Karpas-422 (cell line): ENCODE results near the gene SNX10. TPM values are rescaled to one million over a fixed set of nuclear protein-coding genes. Genes with fewer than 3 reads are reported as not detected.

ENCODE experiments used
- DNase-seq: peaks from one replicate; pipeline ENCODE4 v3.0.0-alpha.2; 2015
- H2AFZ ChIP-seq: fragments of 200-600 bp; sonication (generic); 2 replicates; pipeline ENCODE4 v1.6.1; 2014; ENCODE audit warnings: antibody characterized with exemption, low read length, mixed read lengths
- H3K27ac ChIP-seq: fragments of 200-600 bp; sonication (generic); 2 replicates; pipeline ENCODE4 v1.5.1; 2014; ENCODE audit warnings: mild to moderate bottlenecking, low read length, moderate library complexity
- H3K27me3 ChIP-seq: fragments of 200-600 bp; sonication (generic); 2 replicates; pipeline ENCODE4 v1.6.1; 2014; ENCODE audit warnings: low read length, mixed read lengths
- H3K36me3 ChIP-seq: fragments of 200-600 bp; sonication (generic); 2 replicates; pipeline ENCODE4 v1.6.1; 2014; ENCODE audit warnings: low read length, mixed read lengths; ENCODE audit not compliant: insufficient read depth
- H3K4me1 ChIP-seq: fragments of 200-600 bp; sonication (generic); 2 replicates; pipeline ENCODE4 v1.6.1; 2014; ENCODE audit warnings: mild to moderate bottlenecking, low read length, mixed read lengths
- H3K4me2 ChIP-seq: fragments of 200-600 bp; sonication (generic); 2 replicates; pipeline ENCODE4 v1.6.1; 2014; ENCODE audit warnings: low read length, low read depth, mild to moderate bottlenecking; ENCODE audit not compliant: poor library complexity, severe bottlenecking
- H3K4me3 ChIP-seq: fragments of 200-600 bp; sonication (generic); 2 replicates; pipeline ENCODE4 v1.5.1; 2014; ENCODE audit warnings: mild to moderate bottlenecking, antibody characterized with exemption, low read length, mixed read lengths
- H3K79me2 ChIP-seq: fragments of 200-600 bp; sonication (generic); 2 replicates; pipeline ENCODE4 v1.6.1; 2014; ENCODE audit warnings: mild to moderate bottlenecking, low read length, mixed read lengths
- H3K9ac ChIP-seq: fragments of 200-600 bp; sonication (generic); 2 replicates; pipeline ENCODE4 v1.6.0; 2014; ENCODE audit warnings: low read length
- H3K9me2 ChIP-seq: fragments of 200-600 bp; sonication (generic), shearing (Covaris generic); replicated peaks from 2 replicates; pipeline ENCODE4 v1.6.0; 2014; ENCODE audit warnings: mild to moderate bottlenecking, low read length, moderate library complexity; ENCODE audit not compliant: insufficient read depth
- H3K9me3 ChIP-seq: fragments of 300-700, 200-600 bp; sonication (generic); 2 replicates; pipeline ENCODE4 v1.6.1; 2014; ENCODE audit warnings: low read length, mixed read lengths
- H4K20me1 ChIP-seq: fragments of 200-600 bp; sonication (generic); 2 replicates; pipeline ENCODE4 v1.6.1; 2014; ENCODE audit warnings: mild to moderate bottlenecking, antibody characterized with exemption, low read length, low read depth; ENCODE audit not compliant: insufficient read depth
- total RNA-seq: library from RNA; depleted of rRNA; stranded (reverse); fragments of >200 nt; shearing (Covaris generic); gene quantifications from 2 replicates; pipeline ENCODE4 v1.2.3, GENCODE V29; 2014; ENCODE audit warnings: low replicate concordance

SNX10 gene
- total RNA-seq, 1 experiment from 2014 or later = 24.2 TPM

DNA sequence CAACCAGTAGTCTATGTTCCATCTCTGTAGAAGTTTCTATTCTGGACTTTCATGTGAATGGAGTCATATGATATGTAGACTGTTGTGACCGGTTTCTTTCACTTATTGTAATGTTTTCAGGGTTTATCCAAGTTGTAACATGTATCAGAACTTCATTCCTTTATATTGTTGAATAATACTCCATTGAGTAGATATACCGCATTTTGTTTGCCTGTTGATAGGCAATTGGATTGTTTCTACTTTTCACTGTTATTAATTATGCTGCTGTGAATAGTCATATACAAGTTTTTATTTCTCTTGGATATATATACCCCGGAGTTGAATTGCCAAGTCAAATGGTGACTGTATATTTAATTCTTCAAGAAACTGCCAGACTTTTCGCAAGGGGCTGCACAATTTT lies 40.1 kb downstream of the SNX10 start:
- no peak overlapping the region for H3K4me2 ChIP-seq
- H3K9me2 ChIP-seq = no peaks in the 10 kb centered on the region
- H3K4me1 ChIP-seq = peaks cover 56% of the 10 kb centered on the region
- H3K4me3 ChIP-seq = no peak overlapping the region
- H4K20me1 ChIP-seq = no peaks in the 10 kb centered on the region; the same call in 1 of the 2 replicates
- no peak overlapping the region for H3K9ac ChIP-seq
- no peak overlapping the region for H2AFZ ChIP-seq
- H3K36me3 ChIP-seq = no peaks in the 10 kb centered on the region
- no peaks in the 10 kb centered on the region for H3K9me3 ChIP-seq
- DNase-seq = no peak
- no peaks in the 10 kb centered on the region for H3K27me3 ChIP-seq
- H3K79me2 ChIP-seq = peaks cover 5% of the 10 kb centered on the region; the same call in 1 of the 2 replicates
- no peak overlapping the region for H3K27ac ChIP-seq

DNA sequence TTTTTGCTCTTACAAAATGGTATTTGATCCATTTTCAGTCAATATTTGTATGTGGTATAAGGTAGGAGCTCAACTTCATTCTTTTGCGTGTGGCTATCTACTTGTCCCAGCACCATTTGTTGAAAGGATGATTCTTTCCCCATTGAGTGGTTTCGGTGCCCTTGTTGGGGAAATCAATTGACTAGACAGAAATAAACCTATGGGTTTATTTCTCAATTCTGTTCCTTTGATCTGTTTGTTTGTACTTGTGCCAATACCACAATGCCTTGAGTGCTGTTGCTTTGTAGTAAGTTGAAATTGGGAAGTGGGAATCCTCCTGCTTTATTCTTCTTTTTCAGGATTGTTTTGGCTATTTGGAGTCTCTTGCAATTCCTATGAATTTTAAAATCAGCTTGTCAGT lies 41.0 kb downstream of the SNX10 start:
- Histone ChIP-seq H3K79me2 (peaks cover 5% of the 10 kb centered on the region; the same call in 1 of the 2 replicates), H3K4me3 (no peak overlapping the region), H3K4me1 (peaks cover 57% of the 10 kb centered on the region), H3K27ac (no peak overlapping the region), H3K27me3 (no peaks in the 10 kb centered on the region), H4K20me1 (no peaks in the 10 kb centered on the region; the same call in 1 of the 2 replicates), H3K9ac (no peak overlapping the region), H2AFZ (no peak overlapping the region), H3K9me2 (no peaks in the 10 kb centered on the region), H3K4me2 (no peak overlapping the region), H3K36me3 (no peaks in the 10 kb centered on the region), H3K9me3 (no peaks in the 10 kb centered on the region)
- no peak for DNase-seq

DNA sequence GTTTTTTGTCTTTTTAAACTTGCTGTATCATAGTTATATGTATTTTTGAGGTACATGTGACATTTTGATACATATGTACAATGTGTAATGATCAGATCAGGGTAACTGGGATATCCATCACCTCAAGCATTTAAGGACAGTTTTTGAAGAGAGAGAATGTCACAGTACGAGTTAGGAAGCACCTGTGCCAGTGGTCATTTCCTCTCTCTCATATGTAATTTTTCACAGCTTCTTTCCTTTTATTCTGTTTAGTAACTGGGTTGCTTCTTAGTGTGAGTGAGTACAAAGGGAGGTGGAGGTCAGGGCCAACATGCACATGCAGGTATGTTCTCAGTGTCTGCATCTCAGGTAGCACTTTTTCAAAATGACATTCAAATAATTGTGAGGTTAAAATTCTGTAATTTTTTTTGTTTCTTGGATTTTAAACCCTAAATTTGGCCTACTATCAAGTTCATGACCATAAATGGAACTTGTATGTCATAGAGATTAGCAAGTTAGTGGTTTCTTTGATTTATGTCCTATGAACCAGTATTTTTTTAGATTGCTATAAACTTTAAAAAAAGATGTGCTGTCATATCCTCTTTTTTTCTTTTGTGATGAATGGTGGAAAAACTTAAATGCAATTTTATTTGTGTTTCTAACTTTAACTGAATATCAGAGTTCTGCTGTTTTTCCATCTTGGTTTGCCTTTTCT lies 42.7 kb downstream of the SNX10 start:
- Histone ChIP-seq H4K20me1 (no peaks in the 10 kb centered on the region), H3K4me3 (no peak overlapping the region), H3K36me3 (no peaks in the 10 kb centered on the region), H3K27me3 (no peaks in the 10 kb centered on the region), H3K4me2 (peak overlapping the region; percentile 48), H3K9me2 (no peaks in the 10 kb centered on the region), H3K9ac (peak overlapping the region; percentile 47), H2AFZ (no peak overlapping the region), H3K4me1 (peaks cover 43% of the 10 kb centered on the region), H3K9me3 (no peaks in the 10 kb centered on the region), H3K79me2 (no peaks in the 10 kb centered on the region; the same call in 1 of the 2 replicates), H3K27ac (peak overlapping the region; percentile 81)
- DNase-seq = peak; percentile 43

DNA sequence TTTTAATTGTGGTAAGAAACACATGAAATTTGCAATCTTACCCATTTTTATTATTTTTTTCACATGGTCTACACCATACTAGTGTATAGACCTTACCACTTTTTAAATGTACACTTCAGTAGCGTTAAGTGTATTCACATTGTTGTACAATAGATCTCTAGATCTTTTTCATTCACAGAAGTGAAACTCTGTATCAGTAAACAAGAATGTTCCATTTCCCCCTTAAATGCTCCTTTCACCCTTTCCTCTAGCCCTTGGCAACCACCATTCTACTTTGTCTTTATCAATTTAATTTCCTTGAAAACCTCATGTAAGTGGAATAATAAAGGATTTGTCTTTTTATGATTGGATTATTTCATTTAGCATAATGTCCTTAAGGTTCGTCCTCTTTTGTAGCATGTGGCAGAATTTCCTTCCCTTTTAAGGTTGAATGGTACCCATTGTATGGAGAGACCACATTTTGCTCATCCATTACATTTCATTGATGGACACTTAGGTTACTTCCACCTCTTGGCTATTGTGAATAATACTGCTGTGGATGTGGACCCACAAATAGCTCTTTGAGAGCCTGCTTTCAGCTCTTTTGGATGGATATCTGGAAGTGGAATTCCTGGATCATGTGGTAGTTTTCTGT lies 45.7 kb downstream of the SNX10 start:
- Histone ChIP-seq H3K9me3 (no peaks in the 10 kb centered on the region), H3K9me2 (no peaks in the 10 kb centered on the region), H3K9ac (no peak overlapping the region), H4K20me1 (no peaks in the 10 kb centered on the region), H3K27me3 (no peaks in the 10 kb centered on the region), H3K27ac (no peak overlapping the region), H3K79me2 (no peaks in the 10 kb centered on the region; the same call in 1 of the 2 replicates), H3K4me3 (no peak overlapping the region), H3K4me2 (no peak overlapping the region), H3K36me3 (no peaks in the 10 kb centered on the region), H3K4me1 (peaks cover 31% of the 10 kb centered on the region), H2AFZ (no peak overlapping the region)
- DNase-seq = no peak

DNA sequence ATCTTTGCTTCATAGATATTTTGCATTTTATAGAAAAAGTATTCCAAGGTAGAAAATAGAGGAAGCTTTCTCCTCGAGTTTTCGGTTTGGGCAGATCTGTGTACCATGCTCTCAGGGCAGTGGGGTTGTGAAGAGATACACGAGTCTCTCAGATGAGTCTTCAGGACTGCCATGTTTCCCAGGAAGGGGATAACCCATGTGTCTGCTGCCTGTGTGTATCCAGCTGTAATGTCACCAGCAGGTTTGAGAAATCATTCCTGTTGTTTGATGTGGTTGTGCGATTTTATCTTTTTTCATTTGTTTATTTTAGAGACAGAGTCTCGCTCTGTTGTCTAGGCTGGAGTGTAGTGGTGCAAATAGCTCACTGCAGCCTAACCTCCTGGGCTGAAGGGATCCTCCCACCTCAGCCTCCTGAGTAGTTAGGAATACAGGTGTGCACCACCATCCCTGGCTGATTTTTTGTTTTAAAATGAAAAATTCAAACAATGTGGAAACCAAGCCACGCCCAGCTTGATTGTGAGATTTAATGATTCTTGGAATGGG lies 48.9 kb downstream of the SNX10 start:
- Histone ChIP-seq H3K9me3 (no peaks in the 10 kb centered on the region), H3K9me2 (no peaks in the 10 kb centered on the region), H4K20me1 (no peaks in the 10 kb centered on the region), H2AFZ (no peak overlapping the region), H3K4me1 (peaks cover 11% of the 10 kb centered on the region), H3K79me2 (no peaks in the 10 kb centered on the region; the same call in 1 of the 2 replicates), H3K4me3 (no peak overlapping the region), H3K9ac (no peak overlapping the region), H3K27ac (no peak overlapping the region), H3K36me3 (no peaks in the 10 kb centered on the region), H3K27me3 (no peaks in the 10 kb centered on the region), H3K4me2 (no peak overlapping the region)
- no peak for DNase-seq

DNA sequence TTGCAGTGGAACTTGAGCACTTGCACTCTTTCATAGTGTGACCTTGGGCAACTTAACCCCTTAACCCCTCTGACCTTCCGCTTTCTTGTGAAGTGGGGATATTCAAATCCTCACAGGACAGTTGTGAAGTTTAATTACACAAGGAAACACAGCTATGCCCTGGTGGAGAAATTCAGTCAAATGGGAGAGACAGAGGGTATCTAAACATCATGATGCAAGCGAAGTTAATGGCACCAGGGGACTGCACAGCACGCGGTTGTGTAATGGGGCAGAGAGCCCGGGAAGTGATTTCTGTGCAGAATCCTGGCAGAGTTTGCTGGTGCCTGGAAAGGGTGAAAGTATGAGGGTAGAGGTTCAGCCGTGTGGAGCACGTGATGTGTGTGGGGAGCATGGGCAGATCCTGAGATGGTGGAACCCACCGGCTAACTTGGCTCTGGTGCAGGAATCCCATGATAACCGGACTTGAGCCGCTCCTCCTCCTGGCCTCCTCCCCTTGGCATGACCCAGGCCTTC lies 51.7 kb downstream of the SNX10 start:
- no peak overlapping the region for H3K4me2 ChIP-seq
- H3K79me2 ChIP-seq = no peaks in the 10 kb centered on the region
- H4K20me1 ChIP-seq = no peaks in the 10 kb centered on the region
- DNase-seq = no peak
- H3K4me1 ChIP-seq = peaks cover 5% of the 10 kb centered on the region
- no peaks in the 10 kb centered on the region for H3K9me3 ChIP-seq
- H3K27me3 ChIP-seq = no peaks in the 10 kb centered on the region
- H3K27ac ChIP-seq = no peak overlapping the region
- H2AFZ ChIP-seq = no peak overlapping the region
- no peak overlapping the region for H3K9ac ChIP-seq
- H3K4me3 ChIP-seq = no peak overlapping the region
- H3K9me2 ChIP-seq = no peaks in the 10 kb centered on the region
- H3K36me3 ChIP-seq = no peaks in the 10 kb centered on the region

DNA sequence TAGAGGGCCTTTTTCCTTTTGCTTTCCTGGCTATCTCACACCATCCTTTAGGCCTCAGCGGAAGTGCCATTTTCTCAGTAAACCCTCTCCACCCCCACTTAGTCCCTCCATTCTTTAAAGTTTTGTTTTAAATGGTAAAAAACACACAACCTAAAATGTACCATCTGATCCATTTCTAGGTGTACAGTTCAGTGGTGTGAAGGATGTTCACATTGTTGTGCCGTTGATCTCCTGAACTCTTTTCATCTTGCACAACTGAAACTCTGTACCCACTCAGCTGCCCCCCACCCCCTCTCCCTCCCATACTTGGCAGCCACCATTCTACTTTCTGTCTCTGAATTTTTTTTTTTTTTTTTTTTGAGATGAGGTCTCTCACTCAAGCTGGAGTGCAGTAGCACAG lies 52.2 kb downstream of the SNX10 start:
- no peak overlapping the region for H3K4me3 ChIP-seq
- H2AFZ ChIP-seq = no peak overlapping the region
- no peaks in the 10 kb centered on the region for H3K9me2 ChIP-seq
- H4K20me1 ChIP-seq = no peaks in the 10 kb centered on the region
- H3K9ac ChIP-seq = no peak overlapping the region
- peaks cover 10% of the 10 kb centered on the region for H3K4me1 ChIP-seq
- no peak for DNase-seq
- no peaks in the 10 kb centered on the region for H3K79me2 ChIP-seq
- no peaks in the 10 kb centered on the region for H3K27me3 ChIP-seq
- no peak overlapping the region for H3K27ac ChIP-seq
- no peak overlapping the region for H3K4me2 ChIP-seq
- H3K36me3 ChIP-seq = no peaks in the 10 kb centered on the region
- no peaks in the 10 kb centered on the region for H3K9me3 ChIP-seq

DNA sequence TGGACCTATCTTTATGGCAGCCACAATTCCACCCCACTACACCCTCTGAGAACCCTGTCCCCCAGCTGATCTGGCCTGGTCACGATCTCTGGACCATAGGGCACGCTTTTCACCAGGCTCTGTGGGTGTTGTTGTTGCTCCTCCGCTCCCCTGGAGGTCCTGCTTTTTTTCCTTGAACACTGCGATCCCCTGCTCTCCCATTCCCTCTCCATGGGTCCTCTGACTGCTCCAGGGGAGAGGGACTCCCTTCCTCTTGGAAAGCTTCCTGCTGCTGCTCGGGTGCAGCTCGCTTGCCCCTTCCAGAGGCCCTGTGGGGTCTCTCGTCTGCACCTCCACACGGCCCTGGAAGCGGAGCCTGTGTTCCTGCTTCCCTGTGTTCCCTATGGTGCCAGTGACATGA lies 53.5 kb downstream of the SNX10 start:
- no peaks in the 10 kb centered on the region for H3K27me3 ChIP-seq
- no peaks in the 10 kb centered on the region for H3K9me3 ChIP-seq
- no peak overlapping the region for H3K4me2 ChIP-seq
- DNase-seq = no peak
- no peak overlapping the region for H3K4me3 ChIP-seq
- H3K9ac ChIP-seq = no peak overlapping the region
- H4K20me1 ChIP-seq = no peaks in the 10 kb centered on the region
- H3K9me2 ChIP-seq = no peaks in the 10 kb centered on the region
- no peaks in the 10 kb centered on the region for H3K79me2 ChIP-seq
- H3K36me3 ChIP-seq = no peaks in the 10 kb centered on the region
- H2AFZ ChIP-seq = no peak overlapping the region
- H3K4me1 ChIP-seq = peaks cover 23% of the 10 kb centered on the region
- H3K27ac ChIP-seq = no peak overlapping the region
